KMS-11 (cell line): ENCODE data around the gene DEXI.

Source experiments
- H2AFZ ChIP-seq: fragments of 200-600 bp; sonication (generic); 2 replicates; pipeline ENCODE4 v1.6.1; 2016; ENCODE audit warnings: antibody characterized with exemption, mixed run types, low read depth
- H3K27ac ChIP-seq: fragments of 200-600 bp; sonication (generic); 2 replicates; pipeline ENCODE4 v1.6.1; 2016; ENCODE audit warnings: mild to moderate bottlenecking, mixed run types
- H3K27me3 ChIP-seq: fragments of 200-600 bp; sonication (generic); 2 replicates; pipeline ENCODE4 v1.6.1; 2017; ENCODE audit warnings: mild to moderate bottlenecking, low read depth, mixed run types, moderate library complexity; ENCODE audit not compliant: insufficient read depth
- H3K36me3 ChIP-seq: fragments of 200-600 bp; sonication (generic); 2 replicates; pipeline ENCODE4 v1.6.1; 2017; ENCODE audit warnings: mild to moderate bottlenecking, mixed run types; ENCODE audit not compliant: insufficient read depth
- H3K4me1 ChIP-seq: fragments of 200-600 bp; sonication (generic); 2 replicates; pipeline ENCODE4 v1.6.1; 2016; ENCODE audit warnings: mild to moderate bottlenecking, low read depth, mixed run types; ENCODE audit not compliant: poor library complexity, severe bottlenecking
- H3K4me2 ChIP-seq: fragments of 200-600 bp; sonication (generic); 2 replicates; pipeline ENCODE4 v1.7.0; 2016; ENCODE audit warnings: mild to moderate bottlenecking, mixed run types
- H3K4me3 ChIP-seq: fragments of 200-600 bp; sonication (generic); IDR thresholded peaks from 2 replicates; pipeline ENCODE4 v1.6.1; 2017; ENCODE audit warnings: low read depth, low read length, mixed read lengths; ENCODE audit not compliant: insufficient read depth
- H3K79me2 ChIP-seq: fragments of 200-600 bp; sonication (generic); 2 replicates; pipeline ENCODE4 v1.6.1; 2016; ENCODE audit warnings: low read depth, mixed run types; ENCODE audit not compliant: insufficient read depth
- H3K9ac ChIP-seq: fragments of 200-600 bp; sonication (generic); 2 replicates; pipeline ENCODE4 v1.6.1; 2016; ENCODE audit warnings: mild to moderate bottlenecking, mixed run types
- H4K20me1 ChIP-seq: fragments of 200-600 bp; sonication (generic); 2 replicates; pipeline ENCODE4 v1.6.1; 2016; ENCODE audit warnings: mild to moderate bottlenecking, mixed run types; ENCODE audit not compliant: insufficient read depth
- TF ChIP-seq, protein P1 (sequence below): fragments of 200-600 bp; sonication (generic); conservative IDR thresholded peaks from 2 replicates; pipeline ENCODE4 v1.6.1; 2017; ENCODE audit warnings: low read depth, mild to moderate bottlenecking, antibody characterized with exemption, low read length, moderate library complexity, mixed read lengths

Gene DEXI

DNA sequence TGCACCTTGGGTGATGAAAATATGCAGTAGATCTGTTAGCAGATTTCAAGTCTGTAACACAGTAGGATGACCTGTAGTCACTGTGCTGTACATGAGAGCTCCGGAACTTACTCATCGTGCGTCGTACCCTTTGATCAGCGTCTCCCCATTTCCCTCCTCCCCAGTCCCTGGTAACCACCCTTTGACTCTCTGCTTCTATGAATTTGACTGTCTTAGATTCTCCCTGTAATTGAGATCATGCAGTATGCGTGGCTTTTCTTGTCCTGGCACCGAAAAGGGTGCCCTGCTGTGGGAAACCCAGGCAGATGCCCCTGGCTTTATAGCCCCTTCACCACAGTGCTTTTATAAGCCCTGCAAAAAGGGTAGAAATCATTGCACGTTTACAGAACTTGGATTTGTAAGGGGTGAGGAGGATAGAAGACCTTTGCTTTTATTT is 22.6 kb upstream of the DEXI start:
- peaks cover 8% of the 10 kb centered on the region; the same call in 1 of the 2 replicates for H3K79me2 ChIP-seq
- H3K4me2 ChIP-seq = peak overlapping the region; percentile 97
- peak overlapping the region; percentile 97 for H3K27ac ChIP-seq
- TF ChIP-seq, protein P1, sequence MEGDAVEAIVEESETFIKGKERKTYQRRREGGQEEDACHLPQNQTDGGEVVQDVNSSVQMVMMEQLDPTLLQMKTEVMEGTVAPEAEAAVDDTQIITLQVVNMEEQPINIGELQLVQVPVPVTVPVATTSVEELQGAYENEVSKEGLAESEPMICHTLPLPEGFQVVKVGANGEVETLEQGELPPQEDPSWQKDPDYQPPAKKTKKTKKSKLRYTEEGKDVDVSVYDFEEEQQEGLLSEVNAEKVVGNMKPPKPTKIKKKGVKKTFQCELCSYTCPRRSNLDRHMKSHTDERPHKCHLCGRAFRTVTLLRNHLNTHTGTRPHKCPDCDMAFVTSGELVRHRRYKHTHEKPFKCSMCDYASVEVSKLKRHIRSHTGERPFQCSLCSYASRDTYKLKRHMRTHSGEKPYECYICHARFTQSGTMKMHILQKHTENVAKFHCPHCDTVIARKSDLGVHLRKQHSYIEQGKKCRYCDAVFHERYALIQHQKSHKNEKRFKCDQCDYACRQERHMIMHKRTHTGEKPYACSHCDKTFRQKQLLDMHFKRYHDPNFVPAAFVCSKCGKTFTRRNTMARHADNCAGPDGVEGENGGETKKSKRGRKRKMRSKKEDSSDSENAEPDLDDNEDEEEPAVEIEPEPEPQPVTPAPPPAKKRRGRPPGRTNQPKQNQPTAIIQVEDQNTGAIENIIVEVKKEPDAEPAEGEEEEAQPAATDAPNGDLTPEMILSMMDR = no peak
- peak overlapping the region; percentile 87 for H3K9ac ChIP-seq
- peak overlapping the region; percentile 30 for H3K4me3 ChIP-seq
- H3K36me3 ChIP-seq = no peaks in the 10 kb centered on the region
- H4K20me1 ChIP-seq = no peaks in the 10 kb centered on the region
- H2AFZ ChIP-seq = no peak overlapping the region
- peaks cover 68% of the 10 kb centered on the region for H3K4me1 ChIP-seq
- no peaks in the 10 kb centered on the region for H3K27me3 ChIP-seq

DNA sequence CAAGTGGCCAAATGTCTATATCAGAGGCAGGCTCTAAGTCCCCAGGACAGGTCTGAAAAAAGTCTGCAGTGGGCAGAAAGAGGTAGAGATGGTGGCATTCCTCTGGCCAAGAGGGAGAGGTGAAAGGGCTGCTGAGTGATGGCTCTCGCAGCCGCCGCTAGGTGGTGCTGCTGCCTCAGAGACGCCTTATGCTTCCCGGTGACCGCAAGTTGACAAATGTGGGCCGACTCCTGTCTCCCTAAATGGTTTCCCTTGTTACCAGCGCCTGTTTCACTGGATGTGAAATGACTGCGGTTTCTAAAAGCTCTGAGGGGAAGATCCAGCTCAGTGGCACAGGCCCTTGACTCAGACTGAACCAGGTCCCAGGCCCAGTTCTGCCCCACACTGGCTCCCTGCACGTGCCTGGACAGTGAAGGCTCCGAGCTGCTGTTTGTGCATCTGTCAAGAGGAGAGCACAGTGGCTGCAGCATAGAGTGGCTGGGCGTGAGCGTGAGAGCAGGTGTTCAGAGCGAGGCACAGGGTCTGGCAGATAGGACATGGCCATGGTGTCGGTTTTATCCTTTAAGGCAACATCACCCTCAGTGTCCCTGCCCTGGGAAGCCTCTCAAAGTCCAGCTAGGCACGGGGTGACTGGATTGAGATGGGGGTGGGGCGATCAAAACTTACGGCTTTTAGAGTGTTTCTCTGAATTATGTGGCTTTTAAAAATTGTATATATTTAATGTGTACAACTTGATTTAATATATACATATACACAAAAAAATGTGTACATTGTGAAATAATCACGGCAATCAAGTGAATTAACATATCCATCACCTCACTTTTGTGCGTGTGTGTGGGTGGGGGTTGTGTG is 22.0 kb upstream of the DEXI start:
- peak overlapping the region; percentile 30 for H3K4me3 ChIP-seq
- peak overlapping the region; percentile 48 for H2AFZ ChIP-seq
- H3K4me1 ChIP-seq = peaks cover 67% of the 10 kb centered on the region
- peak overlapping the region; percentile 97 for H3K27ac ChIP-seq
- peaks cover 8% of the 10 kb centered on the region; the same call in 1 of the 2 replicates for H3K79me2 ChIP-seq
- H4K20me1 ChIP-seq = no peaks in the 10 kb centered on the region
- no peaks in the 10 kb centered on the region for H3K27me3 ChIP-seq
- H3K4me2 ChIP-seq = peak overlapping the region; percentile 97
- H3K9ac ChIP-seq = peak overlapping the region; percentile 87
- no peaks in the 10 kb centered on the region for H3K36me3 ChIP-seq
- TF ChIP-seq, protein P1 = peak; percentile 95

DNA sequence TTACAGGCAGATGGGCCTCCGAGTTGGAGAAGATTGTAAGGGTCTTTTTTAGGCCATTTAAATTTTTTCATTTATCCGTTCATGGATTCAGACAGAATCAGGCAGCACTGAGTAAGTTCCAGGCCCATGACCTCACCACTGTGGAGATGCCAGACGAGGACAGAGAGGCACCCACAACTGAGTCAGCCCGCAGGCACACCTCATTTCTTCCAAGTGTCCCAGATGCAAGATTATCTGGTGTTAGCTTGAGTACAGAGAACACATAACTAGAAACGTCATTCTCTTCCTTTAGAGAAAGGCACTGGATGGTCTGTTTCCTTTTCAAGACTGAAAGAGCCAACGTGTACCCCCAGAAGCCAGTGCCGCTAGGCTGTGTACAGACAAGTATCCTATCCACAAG is 19.0 kb upstream of the DEXI start:
- Histone ChIP-seq H3K27me3 (no peaks in the 10 kb centered on the region), H3K4me2 (no peak overlapping the region), H3K4me1 (peaks cover 39% of the 10 kb centered on the region)

DNA sequence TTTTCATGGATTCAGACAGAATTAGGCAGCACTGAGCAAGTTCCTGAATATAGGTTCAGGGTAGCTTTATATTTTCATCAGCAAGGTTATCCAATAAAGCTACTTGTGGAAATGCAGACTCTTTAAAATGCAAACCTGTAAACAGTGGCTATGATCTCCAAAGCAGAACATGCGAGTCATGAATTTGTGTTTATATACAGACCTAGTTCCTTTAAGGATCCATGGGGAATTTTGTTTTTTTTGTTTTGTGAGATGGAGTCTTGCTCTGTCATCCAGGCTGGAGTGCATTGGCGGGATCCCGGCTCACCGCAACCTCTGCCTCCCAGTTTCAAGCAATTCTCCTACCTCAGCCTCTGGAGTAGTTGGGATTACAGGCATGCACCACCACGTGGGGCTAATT is 16.9 kb upstream of the DEXI start:
- TF ChIP-seq, protein P1 = no peak
- no peak overlapping the region for H3K27ac ChIP-seq
- H3K4me1 ChIP-seq = peaks cover 29% of the 10 kb centered on the region
- no peak overlapping the region for H3K4me2 ChIP-seq
- H3K4me3 ChIP-seq = no peak overlapping the region
- H2AFZ ChIP-seq = no peak overlapping the region
- 0 out of 2 replicates have a peak, but pooled peaks cover 3% of the 10 kb centered on the region for H3K79me2 ChIP-seq
- no peaks in the 10 kb centered on the region for H4K20me1 ChIP-seq
- H3K9ac ChIP-seq = no peak overlapping the region
- H3K36me3 ChIP-seq = no peaks in the 10 kb centered on the region
- no peaks in the 10 kb centered on the region for H3K27me3 ChIP-seq

More for the DNA sequence above, 19.0 kb upstream of the DEXI start:
- 0 out of 2 replicates have a peak, but pooled peaks cover 3% of the 10 kb centered on the region for H3K79me2 ChIP-seq
- TF ChIP-seq, protein P1 = no peak
- no peaks in the 10 kb centered on the region for H3K36me3 ChIP-seq
- H3K4me3 ChIP-seq = no peak overlapping the region
- no peak overlapping the region for H3K27ac ChIP-seq
- no peak overlapping the region for H2AFZ ChIP-seq
- no peaks in the 10 kb centered on the region for H4K20me1 ChIP-seq
- no peak overlapping the region for H3K9ac ChIP-seq
